ENCODE results near the gene LXN.

- no peak for TF ChIP-seq EZH2 (IDR thresholded peaks at IDR 0.05; ENCODE audit: low read depth, low read length, severe bottlenecking)
- no peak for TF ChIP-seq CTCF (IDR thresholded peaks at IDR 0.05; ENCODE audit: control extremely low read depth in 1 of 3, insufficient read depth in 1 of 3, low read depth in 1 of 3, low read length in 3 of 3)
- TF ChIP-seq RFX5 (IDR thresholded peaks at IDR 0.05; ENCODE audit: borderline replicate concordance, low read depth, low read length), result no peak
- no peak for TF ChIP-seq CEBPB (IDR thresholded peaks at IDR 0.05; ENCODE audit: low read depth, low read length)
Observed at GRCh38 chr3:158700559-158700958, 28.1 kb upstream of the LXN start.

Measured in H1 (cell line).